ENCODE measurements around the gene MORN4. TPM values are rescaled to one million over a fixed set of nuclear protein-coding genes. Genes with fewer than 3 reads are reported as not detected.

Gene MORN4
- 12.5 and 13.3 TPM in 2 replicates for total RNA-seq (2011; cell fraction: chromatin; rRNA removed; ENCODE audit: low replicate concordance)
- 9.8 and 11.2 TPM in 2 replicates for total RNA-seq (2011; cell fraction: nucleolus; rRNA removed)
- 12.8 and 17.4 TPM in 2 replicates for total RNA-seq (2011; cell fraction: nucleoplasm; rRNA removed)
- total RNA-seq (2014; rRNA removed), result 8.8 and 10.9 TPM in 2 replicates
- 10.7 and 11.0 TPM in 2 replicates for total RNA-seq (2014; rRNA removed; fragmentation: Illumina TruSeq; extraction: Trizol)
- total RNA-seq (2015; rRNA removed; fragmentation: Illumina TruSeq; extraction: Trizol), result 7.1 and 8.3 TPM in 2 replicates
- 11.4 and 12.1 TPM in 2 replicates for total RNA-seq (2021)
- polyA plus RNA-seq (2011; rRNA removed), result 23.9 and 27.6 TPM in 2 replicates
- 18.1 and 28.7 TPM in 2 replicates for polyA plus RNA-seq (2011; cell fraction: cytosol; rRNA removed)
- polyA plus RNA-seq (2011; cell fraction: nucleus; rRNA removed), result 11.7 and 17.4 TPM in 2 replicates
- 13.1 and 15.7 TPM in 2 replicates for polyA plus RNA-seq (2012)
- 14.7 and 19.3 TPM in 2 replicates for polyA plus RNA-seq (2014; fragmentation: Illumina TruSeq; extraction: Trizol)
- polyA plus RNA-seq (2014; fragmentation: Nextera tagmentation; extraction: Ambion mirVana), result 10 to 100 TPM; 10.4 to 11.7 TPM
- 18.3 and 28.1 TPM in 2 replicates for polyA plus RNA-seq (2014; rRNA removed)
- 8.1 and 10.0 TPM in 2 replicates for polyA minus RNA-seq (2011; rRNA and poly(A)+ RNA removed)
- polyA minus RNA-seq (2011; cell fraction: cytosol; rRNA and poly(A)+ RNA removed), result 3.1 and 4.8 TPM in 2 replicates
- polyA minus RNA-seq (2011; cell fraction: nucleus; rRNA and poly(A)+ RNA removed), result 1.9 and 3.0 TPM in 2 replicates
- Bru-seq, nascent RNA, result percentile 58 among the genes with signal in this experiment
- BruChase-seq, experiment 1, labeled RNA remaining after a 2-hour chase, result percentile 59 among the genes with signal in this experiment
- percentile 63 among the genes with signal in this experiment for BruChase-seq, experiment 2, labeled RNA remaining after a 6-hour chase
- long read RNA-seq, experiment 1, transcript MORN4-201 (5 exons, 2,315 nt), result major isoform, 23 of 47 reads
- long read RNA-seq, experiment 1, partial matches to known transcripts, result 10 of 47 reads
- long read RNA-seq, experiment 1, other reads (novel, unspliced or antisense), result 12 of 47 reads
- long read RNA-seq, experiment 2, partial matches to known transcripts, result 1 of 8 reads
- long read RNA-seq, experiment 2, other reads (novel, unspliced or antisense), result 2 of 8 reads
- long read RNA-seq, experiment 3, transcript MORN4-201 (5 exons, 2,315 nt), result major isoform, 9 of 14 reads
- long read RNA-seq, experiment 3, partial matches to known transcripts, result 2 of 14 reads
- long read RNA-seq, experiment 3, other reads (novel, unspliced or antisense), result 1 of 14 reads

DNA sequence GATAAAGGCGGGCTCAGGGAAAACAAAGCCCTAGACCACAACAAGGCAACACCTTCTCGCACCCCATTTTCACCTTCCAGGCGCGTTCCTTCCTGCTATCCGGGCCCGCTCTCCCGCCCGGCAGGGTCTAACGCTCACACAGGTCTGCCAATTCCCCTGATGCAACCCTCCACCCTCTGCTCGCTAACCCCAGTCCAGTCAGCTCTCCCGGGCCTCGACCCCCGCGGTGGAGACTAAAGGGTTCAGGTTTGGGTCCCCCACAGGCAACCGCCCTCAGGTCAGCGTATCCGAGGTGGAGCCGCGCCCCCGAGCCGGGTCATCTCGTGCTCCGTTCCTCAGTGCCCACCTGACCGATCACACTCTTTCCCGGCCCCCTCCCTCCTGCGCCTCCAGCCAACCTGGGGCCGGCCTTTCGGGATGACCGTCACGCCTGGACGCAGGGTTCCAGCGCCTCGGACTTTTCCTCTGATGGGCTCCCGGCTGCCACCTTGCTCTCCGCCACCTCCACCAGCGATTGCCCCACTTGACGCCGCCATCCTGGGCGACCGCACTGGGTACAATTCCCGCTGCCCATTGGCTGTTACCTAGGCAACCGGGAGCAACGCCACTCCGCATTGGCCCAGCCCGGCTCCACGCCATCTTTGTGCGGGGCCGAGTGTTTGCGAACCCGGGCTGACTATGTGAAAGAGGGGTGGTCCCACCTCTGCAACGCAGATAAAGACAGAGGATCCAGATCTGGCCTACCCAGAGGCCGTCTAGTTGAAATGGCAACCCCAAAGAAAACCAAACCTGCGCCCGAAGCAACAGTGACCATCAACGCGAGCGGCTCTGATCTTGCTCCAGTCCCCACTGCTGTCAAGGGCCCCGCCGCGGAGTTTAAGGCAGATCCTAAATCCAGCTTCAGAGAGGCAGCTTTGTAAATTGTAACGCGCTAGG lies at the start of gene MORN4:
MORN4 (minus strand) TSS at position 552 of the 936 bp plus-strand sequence. CDS start 13,847 bp downstream, outside the sequence.
- intact Hi-C loops (cut with micrococcal nuclease), result no loop called here
- BruUV-seq (replicated peaks), result no TSS peak
- TF ChIP-seq, protein P1, sequence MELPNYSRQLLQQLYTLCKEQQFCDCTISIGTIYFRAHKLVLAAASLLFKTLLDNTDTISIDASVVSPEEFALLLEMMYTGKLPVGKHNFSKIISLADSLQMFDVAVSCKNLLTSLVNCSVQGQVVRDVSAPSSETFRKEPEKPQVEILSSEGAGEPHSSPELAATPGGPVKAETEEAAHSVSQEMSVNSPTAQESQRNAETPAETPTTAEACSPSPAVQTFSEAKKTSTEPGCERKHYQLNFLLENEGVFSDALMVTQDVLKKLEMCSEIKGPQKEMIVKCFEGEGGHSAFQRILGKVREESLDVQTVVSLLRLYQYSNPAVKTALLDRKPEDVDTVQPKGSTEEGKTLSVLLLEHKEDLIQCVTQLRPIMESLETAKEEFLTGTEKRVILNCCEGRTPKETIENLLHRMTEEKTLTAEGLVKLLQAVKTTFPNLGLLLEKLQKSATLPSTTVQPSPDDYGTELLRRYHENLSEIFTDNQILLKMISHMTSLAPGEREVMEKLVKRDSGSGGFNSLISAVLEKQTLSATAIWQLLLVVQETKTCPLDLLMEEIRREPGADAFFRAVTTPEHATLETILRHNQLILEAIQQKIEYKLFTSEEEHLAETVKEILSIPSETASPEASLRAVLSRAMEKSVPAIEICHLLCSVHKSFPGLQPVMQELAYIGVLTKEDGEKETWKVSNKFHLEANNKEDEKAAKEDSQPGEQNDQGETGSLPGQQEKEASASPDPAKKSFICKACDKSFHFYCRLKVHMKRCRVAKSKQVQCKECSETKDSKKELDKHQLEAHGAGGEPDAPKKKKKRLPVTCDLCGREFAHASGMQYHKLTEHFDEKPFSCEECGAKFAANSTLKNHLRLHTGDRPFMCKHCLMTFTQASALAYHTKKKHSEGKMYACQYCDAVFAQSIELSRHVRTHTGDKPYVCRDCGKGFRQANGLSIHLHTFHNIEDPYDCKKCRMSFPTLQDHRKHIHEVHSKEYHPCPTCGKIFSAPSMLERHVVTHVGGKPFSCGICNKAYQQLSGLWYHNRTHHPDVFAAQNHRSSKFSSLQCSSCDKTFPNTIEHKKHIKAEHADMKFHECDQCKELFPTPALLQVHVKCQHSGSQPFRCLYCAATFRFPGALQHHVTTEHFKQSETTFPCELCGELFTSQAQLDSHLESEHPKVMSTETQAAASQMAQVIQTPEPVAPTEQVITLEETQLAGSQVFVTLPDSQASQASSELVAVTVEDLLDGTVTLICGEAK (IDR thresholded peaks at IDR 0.05), result peak; percentile 73
- TF ChIP-seq, protein P1 (CRISPR knock-in tag; IDR thresholded peaks at IDR 0.05), result no peak
- TF ChIP-seq ZNF699 (CRISPR knock-in tag; IDR thresholded peaks at IDR 0.05; ENCODE audit: insufficient replicate concordance), result no peak

More for the DNA sequence above, at the start of gene MORN4:
- ChIA-PET POLR2A (interaction anchor here (0.6 kb wide), 1 partner anchor 165 kb away, joined by 4 read pairs; no protein-coding TSS in a partner anchor), CTCF (ENCODE audit: low intra/inter-chr PET ratio) (no interaction called here)
- Histone ChIP-seq H3K9me3 (replicated peaks; ENCODE audit: control insufficient read depth, insufficient read depth, low read depth, low read length) (no peaks in the 10 kb centered on the region), H3K4me2 (ENCODE audit: insufficient read depth, low read length) (peak within 1 kb of the TSS; percentile 91), H3K36me3 (ENCODE audit: control insufficient read depth, insufficient read depth, low read length) (peaks cover 5% of the 10 kb centered on the region; the same call in 1 of the 3 replicates), H4K20me1 (replicated peaks; ENCODE audit: control insufficient read depth, insufficient read depth, low read length) (no peaks in the 10 kb centered on the region), H3K4me1 (replicated peaks in 1 of 2; ENCODE audit: control insufficient read depth in 2 of 2, insufficient read depth in 2 of 2, low read length in 2 of 2) (peaks cover 2 to 12% of the 10 kb centered on the region in 2 experiments; a peak in 4 of 5 replicates), H3K4me3 (peak within 1 kb of the TSS; percentile 72), H3K27me3 (ENCODE audit: control insufficient read depth in 2 of 2, insufficient read depth in 2 of 2, low read length in 2 of 2) (no peaks in the 10 kb centered on the region), H3K27ac (ENCODE audit: extremely low read depth, low read depth, low read length) (peak within 1 kb of the TSS; percentile 58), H3K79me2 (ENCODE audit: control insufficient read depth, insufficient read depth, low read length) (peaks cover 27% of the 10 kb centered on the region), H2AFZ (ENCODE audit: low read depth, low read length) (peak within 1 kb of the TSS; percentile 99), H3K9me1 (ENCODE audit: control insufficient read depth, insufficient read depth, low read length) (no peaks in the 10 kb centered on the region), H3K9ac (ENCODE audit: insufficient read depth in 1 of 2, low read depth in 2 of 2, low read length in 2 of 2) (peak within 1 kb of the TSS; percentile 72 to 95)
- DNase-seq (ENCODE audit: extremely low read depth in 1 of 4, low spot score in 3 of 4) (peak; percentile 77 to 93 (median 85)), ATAC-seq (peak; percentile 97), FAIRE-seq (peak; percentile 76)
- 0% methylated on average over 26 of the region's 62 CpGs for WGBS (ENCODE audit: insufficient coverage, low coverage, missing lambda C conversion rate)
- in situ Hi-C loops (cut with MboI), result no loop called here
